Astrocyte of the spinal cord (primary cell): Measurements from ENCODE around the gene CDK14.
A peak's percentile ranks its signal among the peaks of the same experiment; 100 is the strongest.

Experiments
- DNase-seq: peaks from one replicate; pipeline ENCODE4 v3.0.0; 2011; ENCODE audit warnings: low read depth, low spot score
- H3K4me3 ChIP-seq: 2 replicates; pipeline ENCODE4 v1.5.1; 2011; ENCODE audit warnings: low read depth, mild to moderate bottlenecking, low read length, moderate library complexity
- in situ Hi-C: cut with HindIII; loops from 2 replicates; pipeline ENCODE4 v1.10.0; 2017; ENCODE audit warnings: low sequenced_read_pairs
- TF ChIP-seq, protein P1 (sequence below): IDR thresholded peaks from 2 replicates; pipeline ENCODE4 v1.5.1; 2012; ENCODE audit warnings: low read depth, mild to moderate bottlenecking, low read length, inconsistent platforms

CDK14 gene

GRCh38 chr7:91068136-91068795 is 472.1 kb downstream of the CDK14 start:
- in situ Hi-C loops, result no loop called here
- TF ChIP-seq, protein P1, sequence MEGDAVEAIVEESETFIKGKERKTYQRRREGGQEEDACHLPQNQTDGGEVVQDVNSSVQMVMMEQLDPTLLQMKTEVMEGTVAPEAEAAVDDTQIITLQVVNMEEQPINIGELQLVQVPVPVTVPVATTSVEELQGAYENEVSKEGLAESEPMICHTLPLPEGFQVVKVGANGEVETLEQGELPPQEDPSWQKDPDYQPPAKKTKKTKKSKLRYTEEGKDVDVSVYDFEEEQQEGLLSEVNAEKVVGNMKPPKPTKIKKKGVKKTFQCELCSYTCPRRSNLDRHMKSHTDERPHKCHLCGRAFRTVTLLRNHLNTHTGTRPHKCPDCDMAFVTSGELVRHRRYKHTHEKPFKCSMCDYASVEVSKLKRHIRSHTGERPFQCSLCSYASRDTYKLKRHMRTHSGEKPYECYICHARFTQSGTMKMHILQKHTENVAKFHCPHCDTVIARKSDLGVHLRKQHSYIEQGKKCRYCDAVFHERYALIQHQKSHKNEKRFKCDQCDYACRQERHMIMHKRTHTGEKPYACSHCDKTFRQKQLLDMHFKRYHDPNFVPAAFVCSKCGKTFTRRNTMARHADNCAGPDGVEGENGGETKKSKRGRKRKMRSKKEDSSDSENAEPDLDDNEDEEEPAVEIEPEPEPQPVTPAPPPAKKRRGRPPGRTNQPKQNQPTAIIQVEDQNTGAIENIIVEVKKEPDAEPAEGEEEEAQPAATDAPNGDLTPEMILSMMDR, result no peak
- no peak for DNase-seq
- no peak overlapping the region for H3K4me3 ChIP-seq

GRCh38 chr7:91069146-91069545 is 473.0 kb downstream of the CDK14 start:
- in situ Hi-C loops, result no loop called here
- TF ChIP-seq, protein P1, result no peak
- no peak for DNase-seq
- H3K4me3 ChIP-seq, result no peak overlapping the region

- peak; percentile 44 for DNase-seq
- in situ Hi-C loops, result no loop called here
- TF ChIP-seq, protein P1, result no peak
- no peak overlapping the region for H3K4me3 ChIP-seq
Observed at GRCh38 chr7:91079487-91079886, 483.4 kb downstream of the CDK14 start.

DNA sequence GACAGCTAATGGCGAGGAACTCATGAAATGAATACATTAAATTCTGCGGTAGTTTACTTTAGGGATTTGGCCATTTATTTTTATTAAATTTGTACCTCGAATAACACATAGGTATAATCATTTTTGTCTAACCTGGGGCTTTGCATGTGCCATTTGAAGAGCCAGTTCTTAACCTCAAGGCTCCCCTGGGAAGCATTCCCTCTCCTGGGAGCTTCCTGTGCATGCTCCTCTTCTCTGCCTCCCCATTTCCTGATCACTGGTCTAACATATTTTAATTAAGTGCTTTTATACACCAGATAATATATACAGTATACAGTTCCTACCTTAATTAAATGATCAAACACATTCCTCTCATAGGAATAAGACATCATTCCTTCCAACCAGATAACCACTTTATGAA is 484.2 kb downstream of the CDK14 start:
- DNase-seq, result no peak
- in situ Hi-C loops, result no loop called here
- H3K4me3 ChIP-seq, result no peak overlapping the region
- TF ChIP-seq, protein P1, result no peak

DNA sequence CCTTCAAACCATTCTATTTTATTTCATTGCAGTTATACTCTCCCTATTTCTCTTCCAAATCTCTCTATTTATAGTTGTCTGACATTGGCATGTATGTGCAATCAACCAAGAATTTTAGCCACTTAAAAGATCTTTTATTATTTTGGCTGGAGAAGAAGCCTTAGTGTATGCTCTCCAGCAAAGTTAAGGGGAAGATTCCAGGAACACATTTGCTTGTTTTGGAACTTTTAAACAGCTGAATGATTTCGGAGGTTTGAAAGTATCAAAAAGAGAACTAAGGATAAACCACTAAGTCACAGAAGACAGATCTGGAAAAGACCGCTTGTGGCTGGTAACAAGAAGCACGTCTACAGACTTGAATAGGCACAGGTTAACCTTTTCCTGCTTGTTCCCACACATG is 485.9 kb downstream of the CDK14 start:
- TF ChIP-seq, protein P1, result no peak
- peak; percentile 83 for DNase-seq
- in situ Hi-C loops, result no loop called here
- no peak overlapping the region for H3K4me3 ChIP-seq

GRCh38 chr7:91082852-91083495 is 486.9 kb downstream of the CDK14 start:
- in situ Hi-C loops, result no loop called here
- TF ChIP-seq, protein P1, result peak; percentile 61
- peak; percentile 59 for DNase-seq
- no peak overlapping the region for H3K4me3 ChIP-seq
